ENCODE results near the gene HPS1. TPM values are rescaled to one million over a fixed set of nuclear protein-coding genes. Genes with fewer than 3 reads are reported as not detected.
A peak's percentile ranks its signal among the peaks of the same experiment; 100 is the strongest.

The HPS1 gene
- total RNA-seq, 1 donor from 2014 or later = 34.7 TPM

GRCh38 chr10:98391578-98391991 lies 55.1 kb downstream of the HPS1 start:
- no peak overlapping the region for H2AFZ ChIP-seq (ENCODE audit: low read depth, low read length)
- Mint-ChIP-seq H3K4me3 (ENCODE audit: unreplicated experiment) (no peak overlapping the region), H3K4me1 (ENCODE audit: low read depth, unreplicated experiment) (peaks cover 3% of the 10 kb centered on the region), H3K27me3 (ENCODE audit: low read depth, unreplicated experiment) (peaks cover 26% of the 10 kb centered on the region), H3K36me3 (ENCODE audit: low read depth, unreplicated experiment) (peaks cover 4% of the 10 kb centered on the region), H3K27ac (ENCODE audit: unreplicated experiment) (no peak overlapping the region), H3K9me3 (ENCODE audit: unreplicated experiment) (peaks cover 8% of the 10 kb centered on the region)
- H3K79me2 ChIP-seq (ENCODE audit: insufficient read depth, low read length) = no peaks in the 10 kb centered on the region
- no peak overlapping the region for H3K9ac ChIP-seq (ENCODE audit: low read length)
- no peak overlapping the region for H3K4me2 ChIP-seq (ENCODE audit: low read length)
- no peaks in the 10 kb centered on the region for H3K27me3 ChIP-seq (ENCODE audit: insufficient read depth, low read length)
- no peak overlapping the region for H3K4me3 ChIP-seq (ENCODE audit: insufficient read depth, low read depth, low read length)
- DNase-seq (ENCODE audit: low read depth) (no peak), FAIRE-seq (no peak)
- no peak for TF ChIP-seq CTCF (IDR thresholded peaks at IDR 0.05; ENCODE audit: insufficient read depth, low read depth, low read length)
- no peak for TF ChIP-seq EZH2 (IDR thresholded peaks at IDR 0.05; ENCODE audit: insufficient read depth, low read length)
- H3K4me1 ChIP-seq (ENCODE audit: insufficient read depth, low read length) = peaks cover 2% of the 10 kb centered on the region
- H3K27ac ChIP-seq (ENCODE audit: low read depth, low read length) = no peak overlapping the region
- H3K9me3 ChIP-seq (ENCODE audit: insufficient read depth, low read depth, low read length) = no peaks in the 10 kb centered on the region
- no peaks in the 10 kb centered on the region for H4K20me1 ChIP-seq (ENCODE audit: insufficient read depth, low read length)
- H3K36me3 ChIP-seq (ENCODE audit: insufficient read depth, low read length) = no peaks in the 10 kb centered on the region

- peak overlapping the region; percentile 15 for H3K4me2 ChIP-seq (ENCODE audit: low read length)
- no peaks in the 10 kb centered on the region for H3K36me3 ChIP-seq (ENCODE audit: insufficient read depth, low read length)
- no peaks in the 10 kb centered on the region for H3K9me3 ChIP-seq (ENCODE audit: insufficient read depth, low read depth, low read length)
- Mint-ChIP-seq H3K27ac (ENCODE audit: unreplicated experiment) (no peak overlapping the region), H3K9me3 (ENCODE audit: unreplicated experiment) (peaks cover 8% of the 10 kb centered on the region), H3K4me3 (ENCODE audit: unreplicated experiment) (no peak overlapping the region), H3K36me3 (ENCODE audit: low read depth, unreplicated experiment) (peaks cover 4% of the 10 kb centered on the region), H3K27me3 (ENCODE audit: low read depth, unreplicated experiment) (peaks cover 24% of the 10 kb centered on the region), H3K4me1 (ENCODE audit: low read depth, unreplicated experiment) (peaks cover 3% of the 10 kb centered on the region)
- no peak overlapping the region for H3K9ac ChIP-seq (ENCODE audit: low read length)
- no peak overlapping the region for H3K27ac ChIP-seq (ENCODE audit: low read depth, low read length)
- H2AFZ ChIP-seq (ENCODE audit: low read depth, low read length) = no peak overlapping the region
- TF ChIP-seq CTCF (IDR thresholded peaks at IDR 0.05; ENCODE audit: insufficient read depth, low read depth, low read length) = no peak
- no peak for TF ChIP-seq EZH2 (IDR thresholded peaks at IDR 0.05; ENCODE audit: insufficient read depth, low read length)
- FAIRE-seq = no peak
- H4K20me1 ChIP-seq (ENCODE audit: insufficient read depth, low read length) = no peaks in the 10 kb centered on the region
- H3K4me3 ChIP-seq (ENCODE audit: insufficient read depth, low read depth, low read length) = no peak overlapping the region
- DNase-seq (ENCODE audit: low read depth) = no peak
- H3K4me1 ChIP-seq (ENCODE audit: insufficient read depth, low read length) = peaks cover 2% of the 10 kb centered on the region
- no peaks in the 10 kb centered on the region for H3K27me3 ChIP-seq (ENCODE audit: insufficient read depth, low read length)
- H3K79me2 ChIP-seq (ENCODE audit: insufficient read depth, low read length) = no peaks in the 10 kb centered on the region
Measured at GRCh38 chr10:98391065-98391464, 55.7 kb downstream of the HPS1 start.

GRCh38 chr10:98390406-98390805 lies 56.3 kb downstream of the HPS1 start:
- Histone ChIP-seq H3K4me1 (ENCODE audit: insufficient read depth, low read length) (peaks cover 2% of the 10 kb centered on the region), H3K36me3 (ENCODE audit: insufficient read depth, low read length) (no peaks in the 10 kb centered on the region), H3K79me2 (ENCODE audit: insufficient read depth, low read length) (no peaks in the 10 kb centered on the region), H4K20me1 (ENCODE audit: insufficient read depth, low read length) (no peaks in the 10 kb centered on the region), H3K27ac (ENCODE audit: low read depth, low read length) (no peak overlapping the region), H3K9me3 (ENCODE audit: insufficient read depth, low read depth, low read length) (no peaks in the 10 kb centered on the region), H3K9ac (ENCODE audit: low read length) (no peak overlapping the region), H3K4me3 (ENCODE audit: insufficient read depth, low read depth, low read length) (no peak overlapping the region), H2AFZ (ENCODE audit: low read depth, low read length) (no peak overlapping the region), H3K27me3 (ENCODE audit: insufficient read depth, low read length) (no peaks in the 10 kb centered on the region), H3K4me2 (ENCODE audit: low read length) (no peak overlapping the region)
- Mint-ChIP-seq H3K27ac (ENCODE audit: unreplicated experiment) (no peak overlapping the region), H3K27me3 (ENCODE audit: low read depth, unreplicated experiment) (peaks cover 24% of the 10 kb centered on the region), H3K36me3 (ENCODE audit: low read depth, unreplicated experiment) (peaks cover 6% of the 10 kb centered on the region), H3K9me3 (ENCODE audit: unreplicated experiment) (peaks cover 8% of the 10 kb centered on the region), H3K4me3 (ENCODE audit: unreplicated experiment) (no peak overlapping the region), H3K4me1 (ENCODE audit: low read depth, unreplicated experiment) (peaks cover 3% of the 10 kb centered on the region)
- DNase-seq (ENCODE audit: low read depth) (no peak), FAIRE-seq (no peak)
- no peak for TF ChIP-seq EZH2 (IDR thresholded peaks at IDR 0.05; ENCODE audit: insufficient read depth, low read length)
- no peak for TF ChIP-seq CTCF (IDR thresholded peaks at IDR 0.05; ENCODE audit: insufficient read depth, low read depth, low read length)
